Stomach smooth muscle (tissue), 2 donors: ENCODE results near the gene CDK6.

ENCODE experiments used
- H3K27ac ChIP-seq: one replicate; pipeline ENCODE4 v1.7.0; 2013; ENCODE audit warnings: mild to moderate bottlenecking, low read length, inconsistent platforms
- H3K27me3 ChIP-seq, 2 donors: one replicate each; pipeline ENCODE4 v1.7.0; 2013; ENCODE audit warnings: low read length in 2 of 2; ENCODE audit not compliant: insufficient read depth in 2 of 2, control insufficient read depth in 1 of 2
- H3K36me3 ChIP-seq, 2 donors: one replicate each; pipeline ENCODE4 v1.7.0; 2013; ENCODE audit warnings: low read length in 2 of 2; ENCODE audit not compliant: control insufficient read depth in 2 of 2, insufficient read depth in 2 of 2
- H3K4me1 ChIP-seq: one replicate; pipeline ENCODE4 v1.7.0; 2013; ENCODE audit warnings: low read length; ENCODE audit not compliant: control insufficient read depth, insufficient read depth
- H3K4me3 ChIP-seq, 2 donors: one replicate each; pipeline ENCODE4 v1.7.0; 2013; ENCODE audit warnings: low read length in 2 of 2
- H3K9ac ChIP-seq, 2 donors: one replicate each; pipeline ENCODE4 v1.7.0; 2013; ENCODE audit warnings: low read length in 2 of 2, mild to moderate bottlenecking in 1 of 2
- H3K9me3 ChIP-seq, 2 donors: one replicate each; pipeline ENCODE4 v1.7.0; 2013; ENCODE audit warnings: low read length in 2 of 2; ENCODE audit not compliant: control insufficient read depth in 2 of 2
- donor health status: healthy.
- donor health status: Pancreatic carcinoma.

Gene CDK6

GRCh38 chr7:92722541-92722940, 113.8 kb downstream of the CDK6 start:
- Histone ChIP-seq H3K4me3 (no peak overlapping the region), H3K9ac (no peak overlapping the region), H3K36me3 (no peaks in the 10 kb centered on the region), H3K9me3 (no peaks in the 10 kb centered on the region), H3K27me3 (no peaks in the 10 kb centered on the region), H3K4me1 (peaks cover 7% of the 10 kb centered on the region), H3K27ac (no peak overlapping the region)

- Histone ChIP-seq H3K27ac (no peak overlapping the region), H3K27me3 (no peaks in the 10 kb centered on the region), H3K4me1 (peaks cover 7% of the 10 kb centered on the region), H3K9ac (no peak overlapping the region), H3K36me3 (no peaks in the 10 kb centered on the region), H3K4me3 (no peak overlapping the region), H3K9me3 (no peaks in the 10 kb centered on the region)
Observed at GRCh38 chr7:92720604-92721350, 115.6 kb downstream of the CDK6 start.

GRCh38 chr7:92717993-92718716, 118.2 kb downstream of the CDK6 start:
- peak overlapping the region; percentile 4 to 81 for H3K4me3 ChIP-seq
- peak overlapping the region; percentile 46 to 80 for H3K9ac ChIP-seq
- H3K4me1 ChIP-seq: peaks cover 16% of the 10 kb centered on the region

GRCh38 chr7:92717623-92717992, 118.8 kb downstream of the CDK6 start:
- Histone ChIP-seq H3K9ac (peak overlapping the region; percentile 46 to 80), H3K27ac (peak overlapping the region; percentile 89), H3K27me3 (no peaks in the 10 kb centered on the region)

More at GRCh38 chr7:92717993-92718716, 118.2 kb downstream of the CDK6 start:
- Histone ChIP-seq H3K36me3 (no peaks in the 10 kb centered on the region), H3K27me3 (no peaks in the 10 kb centered on the region), H3K27ac (peak overlapping the region; percentile 89), H3K9me3 (no peaks in the 10 kb centered on the region)

GRCh38 chr7:92716825-92717580, 119.4 kb downstream of the CDK6 start:
- Histone ChIP-seq H3K36me3 (no peaks in the 10 kb centered on the region), H3K4me1 (peaks cover 16% of the 10 kb centered on the region), H3K9me3 (no peaks in the 10 kb centered on the region), H3K27ac (peak overlapping the region; percentile 89), H3K9ac (no peak overlapping the region), H3K27me3 (no peaks in the 10 kb centered on the region), H3K4me3 (peak overlapping the region in 1 of 2 donors; percentile 81)

More at GRCh38 chr7:92717623-92717992, 118.8 kb downstream of the CDK6 start:
- no peaks in the 10 kb centered on the region for H3K36me3 ChIP-seq
- peak overlapping the region; percentile 4 to 81 for H3K4me3 ChIP-seq
- H3K4me1 ChIP-seq: peaks cover 16% of the 10 kb centered on the region
- no peaks in the 10 kb centered on the region for H3K9me3 ChIP-seq

- Histone ChIP-seq H3K36me3 (no peaks in the 10 kb centered on the region), H3K9ac (no peak overlapping the region), H3K27ac (no peak overlapping the region), H3K9me3 (no peaks in the 10 kb centered on the region), H3K27me3 (no peaks in the 10 kb centered on the region), H3K4me1 (peaks cover 16% of the 10 kb centered on the region), H3K4me3 (no peak overlapping the region)
Observed at GRCh38 chr7:92715963-92716362, 120.4 kb downstream of the CDK6 start.

GRCh38 chr7:92714767-92715166, 121.6 kb downstream of the CDK6 start:
- no peaks in the 10 kb centered on the region for H3K27me3 ChIP-seq
- H3K27ac ChIP-seq: no peak overlapping the region
- no peaks in the 10 kb centered on the region for H3K36me3 ChIP-seq
- no peaks in the 10 kb centered on the region for H3K9me3 ChIP-seq
- H3K4me3 ChIP-seq: no peak overlapping the region
- peaks cover 16% of the 10 kb centered on the region for H3K4me1 ChIP-seq
- no peak overlapping the region for H3K9ac ChIP-seq

- no peaks in the 10 kb centered on the region for H3K9me3 ChIP-seq
- H3K9ac ChIP-seq: no peak overlapping the region
- H3K27me3 ChIP-seq: no peaks in the 10 kb centered on the region
- H3K4me3 ChIP-seq: no peak overlapping the region
- H3K36me3 ChIP-seq: no peaks in the 10 kb centered on the region
- H3K27ac ChIP-seq: no peak overlapping the region
- H3K4me1 ChIP-seq: peaks cover 16% of the 10 kb centered on the region
Observed at GRCh38 chr7:92714280-92714679, 122.1 kb downstream of the CDK6 start.

GRCh38 chr7:92709912-92710311, 126.5 kb downstream of the CDK6 start:
- H3K9me3 ChIP-seq: no peaks in the 10 kb centered on the region
- H3K9ac ChIP-seq: no peak overlapping the region
- no peak overlapping the region for H3K4me3 ChIP-seq
- H3K4me1 ChIP-seq: peaks cover 5% of the 10 kb centered on the region
- no peak overlapping the region for H3K27ac ChIP-seq
- H3K27me3 ChIP-seq: no peaks in the 10 kb centered on the region
- H3K36me3 ChIP-seq: no peaks in the 10 kb centered on the region

GRCh38 chr7:92709150-92709549, 127.2 kb downstream of the CDK6 start:
- Histone ChIP-seq H3K27me3 (no peaks in the 10 kb centered on the region), H3K9ac (no peak overlapping the region), H3K27ac (no peak overlapping the region), H3K36me3 (no peaks in the 10 kb centered on the region), H3K4me3 (no peak overlapping the region), H3K4me1 (peaks cover 3% of the 10 kb centered on the region), H3K9me3 (no peaks in the 10 kb centered on the region)
